Subcutaneous abdominal adipose tissue (tissue), 5 donors: ENCODE data around the gene ANG.

ENCODE experiments used
- H3K27ac ChIP-seq: one replicate; pipeline ENCODE4 v1.7.0; 2013; ENCODE audit warnings: low read depth, mild to moderate bottlenecking, inconsistent platforms, low read length, moderate library complexity
- H3K27me3 ChIP-seq, 5 donors: one replicate each; pipeline ENCODE4 v1.7.0; 2013; ENCODE audit warnings: low read length in 5 of 5, inconsistent platforms in 1 of 5; ENCODE audit not compliant: control insufficient read depth in 5 of 5, insufficient read depth in 4 of 5
- H3K36me3 ChIP-seq, 5 donors: one replicate each; pipeline ENCODE4 v1.7.0; 2013; ENCODE audit warnings: low read length in 5 of 5; ENCODE audit not compliant: control insufficient read depth in 5 of 5, insufficient read depth in 5 of 5
- H3K4me1 ChIP-seq, 5 donors: one replicate each; pipeline ENCODE4 v1.7.0; 2013; ENCODE audit warnings: low read length in 5 of 5, mild to moderate bottlenecking in 3 of 5, moderate library complexity in 1 of 5; ENCODE audit not compliant: control insufficient read depth in 5 of 5, insufficient read depth in 5 of 5
- H3K4me3 ChIP-seq, 5 donors: one replicate each; pipeline ENCODE4 v1.7.0; 2013; ENCODE audit warnings: low read length in 5 of 5, low read depth in 1 of 5
- H3K9ac ChIP-seq, 5 donors: one replicate each; pipeline ENCODE4 v1.7.0; 2013; ENCODE audit warnings: low read length in 5 of 5, mild to moderate bottlenecking in 4 of 5, moderate library complexity in 3 of 5
- H3K9me3 ChIP-seq, 5 donors: one replicate each; pipeline ENCODE4 v1.7.0; 2013; ENCODE audit warnings: low read length in 5 of 5; ENCODE audit not compliant: control insufficient read depth in 5 of 5
- donor health status: healthy.
- donor health status: healthy.
- donor health status: healthy.
- donor health status: healthy.
- donor health status: healthy.

ANG gene

GRCh38 chr14:20683125-20683890 is 5.3 kb upstream of the ANG start:
- peak overlapping the region; percentile 99 for H3K27ac ChIP-seq
- peak overlapping the region; percentile 83 to 96 (median 93) for H3K4me3 ChIP-seq
- peaks cover 0 to 2% (median 0%) of the 10 kb centered on the region in 5 donors for H3K36me3 ChIP-seq

GRCh38 chr14:20683891-20684661 is 4.5 kb upstream of the ANG start, which contains the start of gene RNASE4:
Gene RNASE4, plus strand, starts transcription at chr14:20684560. Its CDS starts 14,812 bp downstream, at chr14:20699372.
- Histone ChIP-seq H3K4me3 (peak within 1 kb of the TSS; percentile 83 to 96 (median 93)), H3K9ac (peak within 1 kb of the TSS; percentile 89 to 100 (median 98)), H3K27ac (peak within 1 kb of the TSS; percentile 99), H3K4me1 (peaks cover 0 to 58% (median 53%) of the 10 kb centered on the region in 5 donors), H3K27me3 (no peaks in the 10 kb centered on the region), H3K9me3 (no peaks in the 10 kb centered on the region), H3K36me3 (peaks cover 0 to 4% (median 0%) of the 10 kb centered on the region in 5 donors)

More at GRCh38 chr14:20683125-20683890, 5.3 kb upstream of the ANG start:
- Histone ChIP-seq H3K27me3 (no peaks in the 10 kb centered on the region), H3K9ac (peak overlapping the region; percentile 87 to 100 (median 98)), H3K9me3 (no peaks in the 10 kb centered on the region), H3K4me1 (peaks cover 0 to 58% (median 53%) of the 10 kb centered on the region in 5 donors)

DNA sequence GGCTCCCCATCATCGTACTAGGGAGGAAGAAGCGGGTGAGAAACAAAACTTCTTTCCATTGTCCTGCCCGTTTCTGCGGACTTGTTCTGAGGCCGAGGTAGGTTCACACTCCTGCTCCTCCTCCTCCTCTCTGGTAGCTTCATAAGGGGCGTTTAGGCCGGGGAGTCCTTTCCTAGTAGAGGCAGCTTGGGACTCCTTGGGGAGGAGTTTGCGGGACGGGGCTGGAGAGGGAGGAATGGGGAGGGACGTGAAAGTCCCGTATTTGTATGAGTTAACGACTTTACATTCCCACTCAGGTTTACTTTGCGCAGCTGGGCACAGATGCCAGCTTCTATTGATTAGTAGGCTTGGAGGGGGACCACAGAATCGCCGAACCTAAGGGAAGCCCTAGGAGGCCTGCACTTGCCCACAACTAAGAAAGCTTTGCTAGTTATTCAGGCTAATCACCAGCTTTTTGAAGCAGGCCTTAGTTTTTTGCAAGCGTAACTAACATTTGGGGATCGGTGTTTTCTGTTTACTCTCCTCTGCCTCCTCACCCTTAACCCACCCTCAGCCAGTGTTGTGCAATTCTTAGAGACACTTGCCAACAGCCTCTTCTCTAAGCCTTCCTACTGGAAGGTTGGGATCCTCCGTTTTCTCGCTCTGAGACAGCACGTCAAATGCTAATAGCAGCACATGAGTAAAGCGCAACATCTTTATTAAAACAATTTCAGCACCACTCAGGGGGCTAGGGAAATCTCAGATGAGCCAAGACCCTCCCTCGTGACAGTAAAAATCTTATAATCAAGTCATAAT is 3.7 kb upstream of the ANG start:
- peaks cover 0 to 58% (median 53%) of the 10 kb centered on the region in 5 donors for H3K4me1 ChIP-seq
- peak overlapping the region; percentile 89 to 100 (median 98) for H3K9ac ChIP-seq
- H3K27me3 ChIP-seq: no peaks in the 10 kb centered on the region
- no peaks in the 10 kb centered on the region for H3K9me3 ChIP-seq
- peak overlapping the region; percentile 83 to 96 (median 93) for H3K4me3 ChIP-seq
- H3K36me3 ChIP-seq: peaks cover 0 to 4% (median 0%) of the 10 kb centered on the region in 5 donors
- H3K27ac ChIP-seq: peak overlapping the region; percentile 99

DNA sequence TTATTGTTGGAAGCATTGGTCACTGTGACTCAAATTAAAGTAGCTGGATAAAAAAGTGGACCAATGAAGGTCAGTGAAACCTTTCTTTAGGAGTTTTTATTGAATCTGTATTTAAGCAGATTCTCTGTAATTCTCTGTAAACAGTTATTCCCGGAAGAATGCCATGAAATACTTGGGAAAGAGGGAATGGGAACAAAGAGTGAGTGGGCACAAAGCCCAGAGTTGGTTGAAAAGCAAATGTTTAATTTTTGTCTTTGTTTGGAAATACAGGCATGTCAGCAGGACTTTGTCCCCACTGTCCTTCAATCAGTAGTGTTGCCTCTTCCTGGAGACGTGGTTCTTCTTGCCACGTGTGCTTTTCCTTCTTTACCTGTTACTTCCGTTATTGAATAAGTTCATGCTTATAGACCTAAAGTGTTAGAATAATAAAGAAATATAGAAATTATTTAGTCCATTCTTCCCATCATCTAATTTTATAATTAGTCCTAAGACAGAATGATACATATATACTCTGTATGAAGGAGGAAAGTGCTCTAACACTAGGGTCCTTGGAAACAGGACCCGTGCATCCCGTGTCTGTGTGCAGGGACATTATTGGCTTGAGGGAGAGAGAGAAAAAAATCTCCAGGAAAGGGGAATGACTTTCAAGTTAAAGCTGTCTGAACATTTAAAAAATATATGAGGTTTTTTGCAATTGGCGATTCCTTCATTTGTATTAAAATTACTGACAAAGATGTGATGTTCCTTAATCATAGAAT is 2.0 kb upstream of the ANG start:
- Histone ChIP-seq H3K9ac (peak overlapping the region in 4 of 5 donors; percentile 3 to 66 (median 44)), H3K27ac (peak overlapping the region; percentile 99), H3K27me3 (no peaks in the 10 kb centered on the region), H3K4me3 (peak overlapping the region; percentile 5 to 96 (median 31)), H3K4me1 (peaks cover 0 to 50% (median 47%) of the 10 kb centered on the region in 5 donors), H3K9me3 (no peaks in the 10 kb centered on the region), H3K36me3 (peaks cover 0 to 4% (median 0%) of the 10 kb centered on the region in 5 donors)

- H3K27ac ChIP-seq: peak overlapping the region; percentile 99
- peak overlapping the region in 2 of 5 donors; percentile 4 to 23 for H3K9ac ChIP-seq
These were observed 1.0 kb upstream of the ANG start for GRCh38 chr14:20687362-20688166.

GRCh38 chr14:20690848-20691640 is 2.5 kb downstream of the ANG start:
- Histone ChIP-seq H3K27ac (peak overlapping the region; percentile 28), H3K27me3 (no peaks in the 10 kb centered on the region), H3K36me3 (peaks cover 7 to 15% (median 10%) of the 10 kb centered on the region in 5 donors), H3K4me3 (no peak overlapping the region), H3K9ac (no peak overlapping the region), H3K4me1 (peaks cover 0 to 30% (median 23%) of the 10 kb centered on the region in 5 donors), H3K9me3 (no peaks in the 10 kb centered on the region)

More at GRCh38 chr14:20687362-20688166, 1.0 kb upstream of the ANG start:
- Histone ChIP-seq H3K9me3 (no peaks in the 10 kb centered on the region), H3K36me3 (peaks cover 0 to 4% (median 0%) of the 10 kb centered on the region in 5 donors), H3K4me3 (peak overlapping the region in 1 of 5 donors; percentile 7), H3K4me1 (peaks cover 0 to 43% (median 41%) of the 10 kb centered on the region in 5 donors), H3K27me3 (no peaks in the 10 kb centered on the region)

GRCh38 chr14:20692116-20692751 is 3.7 kb downstream of the ANG start:
- Histone ChIP-seq H3K9ac (no peak overlapping the region), H3K27me3 (no peaks in the 10 kb centered on the region), H3K27ac (no peak overlapping the region), H3K4me3 (no peak overlapping the region), H3K36me3 (peaks cover 7 to 18% (median 10%) of the 10 kb centered on the region in 5 donors), H3K4me1 (peaks cover 0 to 19% (median 13%) of the 10 kb centered on the region in 5 donors), H3K9me3 (no peaks in the 10 kb centered on the region)

- Histone ChIP-seq H3K9me3 (no peaks in the 10 kb centered on the region), H3K27ac (no peak overlapping the region), H3K27me3 (no peaks in the 10 kb centered on the region), H3K36me3 (peaks cover 15 to 33% (median 20%) of the 10 kb centered on the region in 5 donors), H3K9ac (no peak overlapping the region), H3K4me1 (peaks cover 0 to 6% (median 1%) of the 10 kb centered on the region in 5 donors), H3K4me3 (no peak overlapping the region)
These were observed 8.2 kb downstream of the ANG start for GRCh38 chr14:20696764-20697163.
